ENCODE results near the gene C6orf89.

The C6orf89 gene

GRCh38 chr6:36949636-36950035, 63.9 kb downstream of the C6orf89 start:
- no peaks in the 10 kb centered on the region for H3K36me3 Mint-ChIP-seq (ENCODE audit: low read depth)
- H3K4me1 Mint-ChIP-seq: no peaks in the 10 kb centered on the region
- H3K9me3 Mint-ChIP-seq: no peaks in the 10 kb centered on the region
- no peaks in the 10 kb centered on the region for H3K27me3 Mint-ChIP-seq (ENCODE audit: low read depth)
- no peak overlapping the region for H3K4me3 Mint-ChIP-seq
- no peak for TF ChIP-seq CTCF (IDR thresholded peaks at IDR 0.05; ENCODE audit: unreplicated experiment in 3 of 3)
- no peak overlapping the region for H3K27ac Mint-ChIP-seq

GRCh38 chr6:36953931-36954261, 68.1 kb downstream of the C6orf89 start:
- Mint-ChIP-seq H3K9me3 (no peaks in the 10 kb centered on the region), H3K4me3 (no peak overlapping the region)
- TF ChIP-seq CTCF (IDR thresholded peaks at IDR 0.05; ENCODE audit: unreplicated experiment in 3 of 3): no peak

GRCh38 chr6:36954262-36954931, 68.6 kb downstream of the C6orf89 start, which contains the start of gene PI16:
Gene PI16, plus strand, starts transcription at chr6:36954738. Its CDS starts 23 bp downstream, at chr6:36954761.
- TF ChIP-seq CTCF (IDR thresholded peaks at IDR 0.05; ENCODE audit: unreplicated experiment in 3 of 3): no peak
- H3K36me3 Mint-ChIP-seq (ENCODE audit: low read depth): no peaks in the 10 kb centered on the region
- H3K4me1 Mint-ChIP-seq: peaks cover 8% of the 10 kb centered on the region
- H3K9me3 Mint-ChIP-seq: no peaks in the 10 kb centered on the region
- H3K27me3 Mint-ChIP-seq (ENCODE audit: low read depth): peaks cover 10% of the 10 kb centered on the region
- H3K27ac Mint-ChIP-seq: no peak within 1 kb of the TSS
- H3K4me3 Mint-ChIP-seq: no peak within 1 kb of the TSS

More at GRCh38 chr6:36953931-36954261, 68.1 kb downstream of the C6orf89 start:
- H3K27me3 Mint-ChIP-seq (ENCODE audit: low read depth): peaks cover 10% of the 10 kb centered on the region
- H3K4me1 Mint-ChIP-seq: peaks cover 8% of the 10 kb centered on the region
- H3K36me3 Mint-ChIP-seq (ENCODE audit: low read depth): no peaks in the 10 kb centered on the region
- no peak overlapping the region for H3K27ac Mint-ChIP-seq

GRCh38 chr6:36955136-36955535, 69.4 kb downstream of the C6orf89 start:
- H3K4me1 Mint-ChIP-seq: peaks cover 9% of the 10 kb centered on the region
- peaks cover 10% of the 10 kb centered on the region for H3K27me3 Mint-ChIP-seq (ENCODE audit: low read depth)

GRCh38 chr6:36955671-36956445, 70.1 kb downstream of the C6orf89 start:
- Mint-ChIP-seq H3K27me3 (ENCODE audit: low read depth) (peaks cover 10% of the 10 kb centered on the region), H3K4me1 (peaks cover 13% of the 10 kb centered on the region), H3K27ac (no peak overlapping the region), H3K9me3 (no peaks in the 10 kb centered on the region), H3K36me3 (ENCODE audit: low read depth) (no peaks in the 10 kb centered on the region), H3K4me3 (no peak overlapping the region)
- TF ChIP-seq CTCF (IDR thresholded peaks at IDR 0.05; ENCODE audit: unreplicated experiment in 3 of 3): no peak

More at GRCh38 chr6:36955136-36955535, 69.4 kb downstream of the C6orf89 start:
- H3K9me3 Mint-ChIP-seq: no peaks in the 10 kb centered on the region
- H3K36me3 Mint-ChIP-seq (ENCODE audit: low read depth): no peaks in the 10 kb centered on the region
- no peak overlapping the region for H3K27ac Mint-ChIP-seq
- no peak for TF ChIP-seq CTCF (IDR thresholded peaks at IDR 0.05; ENCODE audit: unreplicated experiment in 3 of 3)
- H3K4me3 Mint-ChIP-seq: no peak overlapping the region

Data from nephron (organoid).